ENCODE measurements around the gene SMYD3. TPM values are rescaled to one million over a fixed set of nuclear protein-coding genes. Genes with fewer than 3 reads are reported as not detected.
A peak's percentile ranks its signal among the peaks of the same experiment; 100 is the strongest.

The SMYD3 gene
- total and polyA plus RNA-seq, 9 of the 15 experiments (the other 6 are each of a cell fraction or from before 2014, with no cell fraction given): 128 to 440 (median 197) TPM

- TF ChIP-seq ZBTB40 (IDR thresholded peaks at IDR 0.05) (no peak), ZBTB40 (CRISPR knock-in tag; IDR thresholded peaks at IDR 0.05) (no peak), JUND (IDR thresholded peaks at IDR 0.05; ENCODE audit: borderline replicate concordance, low read depth, low read length) (no peak), JUND (tag; IDR thresholded peaks at IDR 0.05; ENCODE audit: borderline replicate concordance, low read depth, low read length) (no peak; the same call in 2 of the 3 replicates), FOXK1 (CRISPR knock-in tag; IDR thresholded peaks at IDR 0.05; ENCODE audit: borderline replicate concordance) (no peak), NR1H2 (CRISPR knock-in tag; IDR thresholded peaks at IDR 0.05) (no peak), CBFB (CRISPR knock-in tag; IDR thresholded peaks at IDR 0.05) (no peak), ZEB2 (IDR thresholded peaks at IDR 0.05) (0 out of 2 replicates have a peak, but pooled peaks have one; percentile 15), ARID1B (IDR thresholded peaks at IDR 0.05) (no peak), MNT (conservative IDR thresholded peaks at IDR 0.05) (no peak), POLR2AphosphoS2 (IDR thresholded peaks at IDR 0.05; ENCODE audit: low read length) (no peak), GTF2B (IDR thresholded peaks at IDR 0.05; ENCODE audit: extremely low read depth, insufficient read length) (no peak), NR2C1 (IDR thresholded peaks at IDR 0.05) (peak; percentile 25; the same call in 1 of the 2 replicates), NR2C1 (tag; IDR thresholded peaks at IDR 0.05) (peak; percentile 30; the same call in 1 of the 2 replicates), STAG1 (CRISPR knock-in tag; IDR thresholded peaks at IDR 0.05; ENCODE audit: borderline replicate concordance) (no peak), ZNF354B (CRISPR knock-in tag; IDR thresholded peaks at IDR 0.05) (no peak)
Observed at GRCh38 chr1:246151796-246152434, 355.2 kb downstream of the SMYD3 start (continued).

Data from K562 (cell line).